HG03460 (cell line): Measurements from ENCODE around the gene ATXN2.
"Not testable (repeated sequence)": the region's sequence is repeated elsewhere in the genome, so short reads cannot be mapped to it uniquely, and the experiment has no call there.

Experiments
- ATAC-seq: cut with Tn5 transposase; IDR thresholded peaks from one replicate; pipeline ENCODE4 v1.9.1; 2021; ENCODE audit not compliant: unreplicated experiment

Gene ATXN2

DNA sequence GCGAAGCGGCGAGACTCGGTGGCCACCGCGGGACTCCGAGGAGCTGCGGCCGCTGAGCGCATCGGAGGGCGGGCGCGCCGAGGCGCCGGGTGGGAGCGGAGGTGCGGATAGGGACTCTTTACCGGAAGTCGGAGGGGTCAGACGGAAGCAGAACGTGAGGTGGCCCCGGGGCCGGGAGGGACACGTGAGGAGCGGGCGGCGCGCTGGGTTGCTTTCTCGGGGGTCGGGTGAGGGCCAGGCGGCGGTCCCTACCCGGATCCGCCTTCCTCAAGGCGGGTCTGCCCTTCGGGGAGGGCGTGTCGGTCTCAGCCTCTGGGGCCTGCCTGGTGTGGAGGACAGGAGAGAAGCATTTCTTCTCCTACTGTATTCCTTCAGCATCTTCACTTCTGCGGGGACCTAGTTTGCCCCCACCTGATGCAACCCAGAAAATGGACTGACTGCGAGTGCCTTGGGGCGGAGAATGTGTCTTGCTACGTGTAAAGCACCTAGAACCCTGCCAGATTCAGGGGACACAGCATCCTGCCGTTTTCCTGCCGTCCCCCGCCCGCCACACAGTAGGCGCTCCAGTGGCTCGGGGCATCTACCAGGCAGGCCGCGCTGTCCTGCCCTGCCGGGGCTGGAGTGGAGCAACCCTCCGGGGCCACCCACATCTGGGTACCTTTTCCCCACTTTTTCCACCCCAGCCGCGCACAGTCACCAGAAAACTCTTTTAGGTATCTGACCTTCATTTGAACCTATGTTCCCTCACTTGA is 514 bp upstream of the ATXN2 start:
- peak; percentile 66 for ATAC-seq

GRCh38 chr12:111597831-111598636 is 1.1 kb downstream of the ATXN2 start:
- ATAC-seq, result peak; percentile 9

- no peak for ATAC-seq
These were observed 1.9 kb downstream of the ATXN2 start for GRCh38 chr12:111596985-111597830.

DNA sequence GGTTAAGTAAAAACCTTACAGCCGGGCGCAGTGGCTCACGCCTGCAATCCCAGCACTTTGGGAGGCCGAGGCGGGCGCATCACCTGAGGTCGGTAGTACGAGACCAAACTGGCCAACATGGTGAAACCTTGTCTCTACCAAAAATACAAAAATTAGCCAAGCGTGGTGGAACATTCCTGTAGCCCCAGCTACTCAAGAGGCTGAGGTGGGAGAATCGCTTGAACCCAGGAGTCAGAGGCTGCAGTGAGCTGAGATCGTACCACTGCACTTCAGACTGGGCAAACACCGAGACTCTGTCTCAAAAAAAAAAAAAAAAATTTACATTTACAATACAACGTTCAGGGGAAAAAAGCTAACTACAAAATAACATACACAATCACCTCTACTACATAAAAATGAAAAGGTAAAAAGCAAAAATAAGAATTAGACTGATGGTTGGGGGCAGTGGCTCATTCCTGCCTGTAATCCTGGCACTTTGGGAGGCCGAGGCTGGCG is 3.7 kb downstream of the ATXN2 start:
- not testable (repeated sequence) for ATAC-seq

DNA sequence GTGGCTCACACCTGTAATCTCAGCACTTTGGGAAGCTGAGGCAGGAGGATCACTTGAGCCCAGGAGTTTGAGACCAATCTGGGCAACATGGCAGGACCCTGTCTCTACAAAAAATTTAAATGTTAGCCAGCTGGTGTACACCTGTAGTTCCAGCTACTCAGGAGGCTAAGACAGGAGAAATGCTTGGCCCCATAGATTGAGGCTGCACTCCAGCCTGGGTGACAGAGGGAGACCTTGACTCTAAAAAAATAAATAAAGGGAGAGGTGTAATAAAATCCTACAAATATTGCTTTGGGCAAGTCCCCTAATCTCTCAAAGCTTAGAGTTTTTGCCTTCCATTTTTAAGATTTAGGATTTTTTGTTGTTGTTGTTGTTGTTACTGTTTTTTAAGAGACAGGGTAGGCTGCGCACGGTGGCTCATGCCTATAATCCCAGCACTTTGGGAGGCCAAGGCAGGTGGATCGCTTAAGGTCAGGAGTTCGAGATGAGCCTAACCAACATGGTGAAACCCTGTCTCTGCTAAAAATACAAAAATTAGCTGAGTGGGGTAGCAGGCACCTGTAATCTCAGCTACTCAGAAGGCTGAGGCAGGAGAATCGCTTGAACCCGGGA is 7.6 kb downstream of the ATXN2 start:
- not testable (repeated sequence) for ATAC-seq

DNA sequence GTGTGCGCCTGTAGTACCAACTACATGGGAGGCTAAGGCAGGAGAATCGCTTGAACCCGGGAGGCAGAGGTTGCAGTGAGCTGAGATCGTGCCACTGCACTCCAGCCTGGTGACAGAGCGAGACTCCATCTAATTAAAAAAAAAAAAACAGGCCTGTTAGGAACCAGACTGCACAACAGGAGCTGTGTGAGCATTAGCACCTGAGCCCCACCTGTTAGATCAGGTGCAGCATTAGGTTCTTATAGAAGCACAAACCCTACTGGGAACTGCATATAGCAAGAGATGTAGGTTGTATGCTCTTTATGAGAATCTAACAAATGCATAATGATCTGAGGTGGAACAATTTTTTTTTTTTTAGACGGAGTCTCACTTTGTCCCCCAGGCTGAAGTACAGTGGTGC is 8.6 kb downstream of the ATXN2 start:
- no peak for ATAC-seq

GRCh38 chr12:111589601-111590000 is 9.5 kb downstream of the ATXN2 start:
- no peak for ATAC-seq

- ATAC-seq, result no peak
These were observed 11.1 kb downstream of the ATXN2 start for GRCh38 chr12:111588010-111588409.

- no peak for ATAC-seq
These were observed 12.1 kb downstream of the ATXN2 start for GRCh38 chr12:111586986-111587385.

DNA sequence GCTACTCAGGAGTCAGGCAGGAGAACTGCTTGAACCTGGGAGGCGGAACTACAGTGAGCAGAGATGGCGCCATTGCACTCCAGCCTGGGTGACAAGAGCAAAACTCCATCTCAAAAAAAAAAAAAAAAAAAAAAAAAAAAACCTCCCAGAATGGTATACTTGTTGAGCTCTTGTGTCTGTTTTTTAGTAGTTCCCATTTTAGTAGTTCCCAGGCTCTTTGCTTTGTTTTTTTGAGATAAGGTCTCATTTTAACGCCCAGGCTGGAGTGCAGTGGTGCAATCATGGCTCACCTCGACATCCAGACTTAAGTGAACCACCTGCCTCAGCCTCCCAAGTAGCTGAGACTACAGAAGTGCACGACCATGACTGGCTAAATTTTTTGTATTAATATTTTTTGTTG is 13.4 kb downstream of the ATXN2 start:
- no peak for ATAC-seq

DNA sequence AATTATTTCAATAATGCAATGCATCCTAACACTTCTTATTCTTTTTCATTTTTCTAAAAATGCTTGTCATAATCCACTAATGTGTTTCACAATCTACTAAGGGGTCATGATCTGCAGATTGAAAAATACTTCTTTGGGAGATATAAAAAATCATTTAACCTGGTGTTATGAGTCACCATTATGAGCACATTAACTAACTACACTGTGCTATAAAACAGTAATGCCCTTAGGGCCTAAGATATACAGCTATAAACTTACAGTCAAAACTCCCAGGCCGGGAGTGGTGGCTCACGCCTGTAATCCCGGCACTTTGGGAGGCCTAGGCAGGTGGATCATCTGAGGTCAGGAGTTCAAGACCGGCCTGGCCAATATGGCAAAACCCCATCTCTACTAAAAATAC is 14.2 kb downstream of the ATXN2 start:
- no peak for ATAC-seq

DNA sequence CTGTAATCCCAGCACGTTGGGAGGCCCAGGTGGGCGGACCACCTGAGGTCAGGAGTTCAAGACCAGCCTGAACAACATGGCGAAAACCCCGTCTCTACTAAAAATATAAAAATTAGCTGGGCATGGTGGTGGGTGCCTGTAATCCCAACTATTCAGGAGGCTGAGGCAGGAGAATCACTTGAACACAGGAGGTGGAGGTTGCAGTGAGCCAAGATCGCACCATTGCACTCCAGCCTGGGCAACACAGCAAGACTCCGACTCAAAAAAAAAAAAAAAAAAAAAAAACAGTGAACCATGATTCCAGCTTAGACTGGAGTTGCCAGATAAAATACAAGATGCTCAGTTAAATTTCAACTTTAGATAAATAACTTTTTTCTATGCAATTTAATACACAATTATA is 15.6 kb downstream of the ATXN2 start:
- not testable (repeated sequence) for ATAC-seq

- ATAC-seq, result no peak
These were observed 16.9 kb downstream of the ATXN2 start for GRCh38 chr12:111582133-111582747.

DNA sequence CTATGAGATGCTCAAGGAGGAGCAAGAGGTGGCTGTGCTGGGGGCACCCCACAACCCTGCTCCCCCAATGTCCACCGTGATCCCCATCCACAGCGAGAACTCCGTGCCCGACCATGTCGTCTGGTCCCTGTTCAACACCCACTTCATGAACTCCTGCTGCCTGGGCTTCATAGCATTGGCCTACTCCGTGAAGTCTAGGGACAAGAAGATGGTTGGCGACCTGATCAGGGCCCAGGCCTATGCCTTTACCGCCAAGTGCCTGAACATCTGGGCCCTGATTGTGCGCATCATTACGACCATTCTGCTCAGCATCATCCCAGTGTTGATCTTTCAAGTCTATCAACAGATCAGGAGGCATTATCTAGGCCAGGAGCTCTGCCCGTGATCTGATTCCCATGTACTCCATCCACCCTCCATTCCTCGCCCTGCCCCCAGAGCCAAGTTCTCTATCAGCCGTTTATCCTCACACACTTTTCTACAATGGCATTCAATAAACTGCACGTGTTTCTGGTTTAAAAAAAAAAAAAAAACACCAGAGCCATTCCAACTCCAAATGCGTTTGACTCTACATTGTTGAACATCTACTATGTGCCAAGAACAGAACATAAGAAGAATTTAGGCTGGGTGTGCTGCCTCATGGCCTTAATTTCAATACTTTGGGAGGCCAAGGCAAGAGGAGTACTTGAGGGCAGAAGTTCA is 17.5 kb downstream of the ATXN2 start:
- no peak for ATAC-seq

DNA sequence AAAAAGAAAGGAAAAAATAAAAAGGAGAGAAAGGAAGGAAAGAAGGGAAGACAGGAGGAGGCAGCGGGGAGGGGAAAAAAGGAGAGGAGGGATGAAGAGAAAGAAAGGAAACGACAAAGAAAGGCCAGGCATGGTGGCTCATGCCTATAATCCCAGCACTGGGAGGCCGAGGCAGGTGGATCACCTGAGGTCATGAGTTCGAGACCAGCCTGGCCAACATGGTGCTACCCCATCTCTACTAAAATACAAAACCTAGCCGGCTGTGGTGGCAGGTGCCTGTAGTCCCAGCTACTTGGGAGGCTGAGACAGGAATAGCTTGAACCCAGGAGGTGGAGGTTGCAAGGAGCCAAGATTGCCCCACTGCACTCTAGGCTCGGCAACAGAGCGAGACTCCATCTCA is 18.4 kb downstream of the ATXN2 start:
- no peak for ATAC-seq

DNA sequence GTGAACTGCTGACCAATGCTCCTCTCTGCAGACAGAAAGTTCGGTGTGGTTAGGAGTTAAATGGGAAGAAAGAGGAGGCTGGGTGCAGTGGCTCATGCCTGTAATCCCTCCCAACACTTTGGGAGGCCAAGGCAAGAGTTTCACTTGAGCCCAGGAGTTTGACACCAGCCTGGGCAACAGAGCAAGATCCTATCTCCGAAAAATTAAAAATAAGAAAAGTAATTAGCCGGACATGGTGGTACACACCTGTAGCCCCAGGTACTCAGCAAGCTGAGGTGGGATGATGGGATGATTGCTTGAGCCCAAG is 19.0 kb downstream of the ATXN2 start:
- no peak for ATAC-seq

DNA sequence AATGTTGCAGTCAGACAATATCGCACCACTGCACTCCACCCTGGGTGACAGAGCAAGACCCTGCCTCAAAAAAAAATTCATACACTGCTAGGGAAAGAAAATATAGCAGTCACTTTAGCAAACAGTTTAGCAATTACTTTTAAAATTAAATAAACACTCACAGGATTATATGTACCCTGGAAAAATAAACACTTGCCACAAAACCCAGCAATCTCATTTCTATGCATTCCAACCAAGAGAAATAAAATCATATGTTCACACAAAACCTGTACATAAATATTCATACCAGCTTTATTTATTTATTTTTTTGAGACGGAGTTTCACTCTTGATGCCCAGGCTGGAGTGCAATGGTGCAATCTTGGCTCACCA is 20.2 kb downstream of the ATXN2 start:
- ATAC-seq, result no peak

DNA sequence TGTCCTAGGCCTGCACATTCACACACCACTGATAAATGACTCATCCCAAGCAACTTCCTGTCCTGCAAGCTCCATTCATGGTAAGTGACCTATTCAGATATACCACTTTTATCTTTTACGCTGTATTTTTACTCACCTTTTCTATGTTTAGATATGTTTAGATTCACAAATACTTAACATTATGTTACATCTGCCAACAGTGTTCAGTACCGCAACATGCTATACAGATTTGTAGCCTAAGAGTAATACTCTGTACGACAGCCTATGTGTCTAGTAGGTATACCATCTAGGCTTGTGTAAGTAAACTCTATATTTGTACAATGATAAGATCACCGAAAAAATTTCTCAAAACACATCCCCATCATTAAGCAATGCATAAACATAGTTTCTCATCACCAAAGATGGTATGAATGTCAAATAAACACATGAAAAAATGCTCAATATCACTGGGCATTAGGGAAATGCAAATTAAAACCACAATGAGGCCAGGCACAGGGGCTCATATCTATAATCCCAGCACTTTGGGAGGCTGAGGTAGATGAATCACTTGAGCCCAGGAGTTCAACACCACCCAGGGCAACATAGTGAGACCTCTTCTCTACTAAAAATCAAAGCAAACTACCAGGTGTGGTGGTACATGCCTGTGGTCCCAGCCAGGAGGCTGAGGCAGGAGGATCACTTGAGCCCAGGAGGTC is 20.7 kb downstream of the ATXN2 start:
- no peak for ATAC-seq

- no peak for ATAC-seq
These were observed 24.2 kb downstream of the ATXN2 start for GRCh38 chr12:111574797-111575443.
